GM12875 (cell line): ENCODE measurements around the gene SNX24.
A peak's percentile ranks its signal among the peaks of the same experiment; 100 is the strongest.

Experiments
- H3K4me3 ChIP-seq: one replicate; pipeline ENCODE4 v1.5.1; 2011; ENCODE audit warnings: low read depth, low read length, control low read depth
- TF ChIP-seq, protein P1 (sequence below): IDR thresholded peaks from 2 replicates; pipeline ENCODE4 v1.5.1; 2011; ENCODE audit warnings: low read depth, mild to moderate bottlenecking, control low read depth, inconsistent platforms, low read length, moderate library complexity, borderline replicate concordance; ENCODE audit not compliant: insufficient read depth

Gene SNX24

DNA sequence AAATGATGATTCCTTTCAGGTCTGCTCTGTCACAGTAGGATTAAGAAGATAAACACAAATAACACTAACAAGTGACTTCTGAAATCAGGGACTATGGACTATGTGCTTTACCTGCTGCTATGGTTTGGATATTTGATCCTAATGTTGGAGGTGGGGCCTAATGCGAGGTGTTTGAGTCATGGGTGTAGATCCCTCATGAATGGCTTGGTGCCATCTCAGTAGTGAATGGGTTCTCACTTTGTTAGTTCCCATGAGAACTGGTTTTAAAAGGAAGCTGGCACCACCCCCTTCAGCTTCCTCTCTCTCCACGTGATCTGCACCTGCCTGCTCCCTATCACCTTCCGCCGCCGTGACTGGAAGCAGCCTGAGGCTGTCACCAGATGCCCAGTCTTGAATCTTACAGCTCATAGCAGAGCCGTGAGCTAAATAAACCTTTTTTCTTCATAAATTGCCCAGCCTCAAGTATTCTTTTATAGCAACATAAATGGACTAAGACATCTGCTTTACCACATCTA is 187.8 kb downstream of the SNX24 start:
- TF ChIP-seq, protein P1, sequence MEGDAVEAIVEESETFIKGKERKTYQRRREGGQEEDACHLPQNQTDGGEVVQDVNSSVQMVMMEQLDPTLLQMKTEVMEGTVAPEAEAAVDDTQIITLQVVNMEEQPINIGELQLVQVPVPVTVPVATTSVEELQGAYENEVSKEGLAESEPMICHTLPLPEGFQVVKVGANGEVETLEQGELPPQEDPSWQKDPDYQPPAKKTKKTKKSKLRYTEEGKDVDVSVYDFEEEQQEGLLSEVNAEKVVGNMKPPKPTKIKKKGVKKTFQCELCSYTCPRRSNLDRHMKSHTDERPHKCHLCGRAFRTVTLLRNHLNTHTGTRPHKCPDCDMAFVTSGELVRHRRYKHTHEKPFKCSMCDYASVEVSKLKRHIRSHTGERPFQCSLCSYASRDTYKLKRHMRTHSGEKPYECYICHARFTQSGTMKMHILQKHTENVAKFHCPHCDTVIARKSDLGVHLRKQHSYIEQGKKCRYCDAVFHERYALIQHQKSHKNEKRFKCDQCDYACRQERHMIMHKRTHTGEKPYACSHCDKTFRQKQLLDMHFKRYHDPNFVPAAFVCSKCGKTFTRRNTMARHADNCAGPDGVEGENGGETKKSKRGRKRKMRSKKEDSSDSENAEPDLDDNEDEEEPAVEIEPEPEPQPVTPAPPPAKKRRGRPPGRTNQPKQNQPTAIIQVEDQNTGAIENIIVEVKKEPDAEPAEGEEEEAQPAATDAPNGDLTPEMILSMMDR = no peak
- no peak overlapping the region for H3K4me3 ChIP-seq

DNA sequence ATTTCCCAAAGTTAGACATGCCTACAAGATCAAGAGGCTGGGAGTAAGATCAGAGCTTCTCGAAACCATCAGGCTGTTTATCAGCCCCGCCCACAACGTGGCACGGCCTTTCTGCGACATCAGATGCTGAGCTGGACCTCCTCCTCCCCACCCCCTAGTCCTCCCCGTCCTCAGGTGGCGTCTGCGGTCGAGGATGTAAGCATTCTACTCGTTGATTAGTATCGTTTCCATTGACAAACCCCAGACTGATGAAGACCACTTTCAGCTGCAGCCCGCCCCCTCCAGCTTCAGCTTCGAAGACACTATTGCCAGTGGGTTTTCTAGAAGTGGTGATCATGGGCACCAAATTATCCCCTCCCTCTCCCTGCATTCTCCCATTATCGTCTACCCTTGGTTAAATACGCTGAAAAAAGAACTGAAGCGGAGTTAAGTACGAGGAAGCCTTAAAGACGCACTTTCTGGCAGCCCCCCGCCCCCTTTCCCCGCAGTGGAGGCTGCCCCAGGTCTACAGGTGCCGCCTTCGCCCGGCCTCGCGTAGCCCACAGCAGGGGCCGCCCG is 190.0 kb downstream of the SNX24 start:
- TF ChIP-seq, protein P1 = no peak
- H3K4me3 ChIP-seq = peak overlapping the region; percentile 61

DNA sequence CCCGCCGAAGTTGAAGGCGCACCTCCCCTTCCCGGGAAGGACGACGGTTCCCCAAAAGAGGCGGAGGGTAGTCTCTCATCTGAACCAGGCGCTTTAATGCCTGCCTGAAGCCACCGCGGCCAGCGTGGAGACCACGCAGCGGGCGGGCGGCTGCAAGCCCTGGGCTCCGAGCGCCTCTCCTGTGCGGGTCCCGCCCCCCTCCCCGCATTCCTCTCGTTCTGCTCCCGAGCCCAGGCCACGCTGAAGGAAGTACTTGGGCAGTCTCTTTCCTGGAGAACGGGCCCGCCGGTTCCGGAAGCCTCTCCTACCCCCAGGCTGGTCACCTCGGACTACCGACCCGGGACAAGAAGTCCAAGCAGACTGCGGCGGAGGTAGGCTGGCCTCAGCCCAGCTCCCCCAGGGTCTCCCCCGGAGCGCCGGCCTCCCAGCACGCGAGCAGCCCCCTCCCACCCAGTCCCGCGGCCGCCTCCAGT is 190.5 kb downstream of the SNX24 start:
- H3K4me3 ChIP-seq = peak overlapping the region; percentile 61
- TF ChIP-seq, protein P1 = no peak

DNA sequence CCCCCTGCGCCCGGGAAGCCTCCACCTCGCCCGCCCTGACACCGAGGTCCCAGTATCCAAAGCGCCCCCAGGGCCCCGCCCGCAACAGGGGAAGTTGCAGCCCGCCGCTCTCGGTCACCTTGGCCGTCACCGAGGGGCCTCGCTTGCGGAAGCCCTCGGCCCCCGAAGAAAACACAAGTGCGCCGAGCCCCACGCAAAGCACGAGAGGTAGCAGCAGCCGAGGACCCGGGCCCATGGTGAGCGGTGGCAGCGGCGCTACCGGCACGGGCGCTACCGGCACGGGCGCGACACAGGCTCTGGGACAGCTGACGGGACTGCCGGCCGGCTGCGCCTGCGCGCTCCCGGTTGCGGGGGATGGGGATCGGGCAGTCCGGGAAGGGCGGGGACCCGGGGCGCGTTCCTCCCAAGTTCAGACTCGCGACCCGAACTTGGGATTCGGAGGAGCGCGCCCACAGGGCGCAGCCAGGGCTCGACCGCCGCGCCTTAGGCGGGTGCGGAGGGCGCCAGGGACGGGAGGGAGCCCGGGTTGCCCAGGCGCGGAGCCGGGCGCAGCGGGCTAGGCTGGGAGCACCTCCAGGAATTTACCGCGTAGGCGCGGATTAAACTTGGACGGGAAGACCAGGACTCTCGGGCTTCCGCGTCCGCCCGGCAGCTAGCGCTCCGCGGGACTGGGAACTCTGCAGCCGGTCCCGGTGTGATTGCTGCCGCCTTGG is 191.1 kb downstream of the SNX24 start, which contains the start of gene PPIC:
PPIC (minus strand) TSS at position 335 of the 713 bp plus-strand sequence; CDS start at position 235, 100 bp downstream.
- peak within 1 kb of the TSS; percentile 61 for H3K4me3 ChIP-seq

DNA sequence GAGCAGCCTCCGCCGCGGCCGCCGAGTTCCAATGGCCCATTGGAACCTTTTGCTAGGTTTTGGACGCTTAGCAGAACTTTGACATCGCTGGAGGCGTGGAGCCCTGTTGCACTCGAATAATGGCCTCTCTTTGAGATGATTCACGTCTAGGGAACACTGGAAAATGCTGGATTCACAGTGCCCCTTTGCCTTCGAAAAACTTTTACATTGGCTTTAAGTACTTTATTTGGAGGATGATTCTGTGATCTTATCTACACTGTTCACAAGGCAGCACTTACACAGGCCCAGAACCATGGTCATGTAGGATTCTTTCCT is 191.6 kb downstream of the SNX24 start:
- peak overlapping the region; percentile 61 for H3K4me3 ChIP-seq

More for the DNA sequence above, 191.1 kb downstream of the SNX24 start, which contains the start of gene PPIC:
- TF ChIP-seq, protein P1 = no peak

DNA sequence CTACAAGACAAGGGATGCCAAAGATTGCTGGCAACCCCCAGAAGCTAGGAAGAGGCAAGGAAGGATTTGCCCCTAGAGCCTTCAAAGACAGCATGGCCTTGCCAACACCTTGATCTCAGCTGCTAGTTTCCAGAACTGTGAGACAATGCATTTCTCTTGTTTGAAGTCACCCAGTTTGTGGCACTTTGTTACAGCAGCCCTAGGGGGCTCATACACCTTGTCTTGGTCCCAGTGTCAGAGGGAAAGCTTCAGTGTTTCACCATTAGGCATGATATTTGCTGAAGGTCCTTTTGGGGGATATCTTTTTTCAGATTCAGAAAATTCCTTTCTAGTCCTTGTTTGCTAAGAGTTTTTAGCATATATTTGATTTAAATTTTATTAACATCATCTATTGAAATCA is 194.3 kb downstream of the SNX24 start:
- TF ChIP-seq, protein P1 = no peak
- H3K4me3 ChIP-seq = no peak overlapping the region

More for the DNA sequence above, 191.6 kb downstream of the SNX24 start:
- TF ChIP-seq, protein P1 = no peak
